Kidney (tissue), 22 donors: Measurements from ENCODE around the gene OR10W1. TPM values are rescaled to one million over a fixed set of nuclear protein-coding genes. Genes with fewer than 3 reads are reported as not detected.

Source experiments
- DNase-seq, 5 donors: peaks; one replicate each; pipeline ENCODE4 v3.0.0-alpha.2; 2013 to 2020
- FAIRE-seq: peaks from 2 replicates; lab custom pipeline; 2012; peaks lifted over from hg19 to GRCh38; lab: Jason Lieb, UNC
- H3K27ac ChIP-seq, 2 donors: one replicate each; pipeline ENCODE4 v1.7.0; 2013; ENCODE audit warnings: low read depth in 2 of 2, low read length in 2 of 2, inconsistent platforms in 1 of 2
- H3K27me3 ChIP-seq: one replicate; pipeline ENCODE4 v1.7.1; 2013; ENCODE audit warnings: low read length, inconsistent platforms; ENCODE audit not compliant: control insufficient read depth, insufficient read depth
- H3K36me3 ChIP-seq, 3 donors: one replicate each; pipeline versions ENCODE4 v1.7.0 to v1.7.1; 2013; ENCODE audit warnings: low read length in 3 of 3, control low read depth in 1 of 3, inconsistent platforms in 1 of 3; ENCODE audit not compliant: insufficient read depth in 3 of 3, control insufficient read depth in 2 of 3
- H3K4me1 ChIP-seq, 3 donors: one replicate each; pipeline versions ENCODE4 v1.7.0 to v1.7.1; 2013; ENCODE audit warnings: low read length in 3 of 3, inconsistent platforms in 1 of 3, low read depth in 1 of 3; ENCODE audit not compliant: control insufficient read depth in 2 of 3, insufficient read depth in 2 of 3
- H3K4me3 ChIP-seq, 3 donors: one replicate each; pipeline versions ENCODE4 v1.7.0 to v1.8.1; 2013; ENCODE audit warnings: low read length in 3 of 3, control low read depth in 1 of 3, inconsistent platforms in 1 of 3
- H3K9ac ChIP-seq, 3 donors: one replicate each; pipeline versions ENCODE4 v1.7.0 to v1.7.1; 2013; ENCODE audit warnings: low read length in 3 of 3, control low read depth in 1 of 3, inconsistent platforms in 1 of 3
- H3K9me3 ChIP-seq, 3 donors: one replicate each; pipeline versions ENCODE4 v1.7.0 to v1.7.1; 2013; ENCODE audit warnings: low read length in 3 of 3, control low read depth in 1 of 3, inconsistent platforms in 1 of 3; ENCODE audit not compliant: control insufficient read depth in 2 of 3, insufficient read depth in 1 of 3
- intact Hi-C: fragments of 100-400 bp; cut with DNase I; formaldehyde crosslinking; loops from one replicate; pipeline ENCODE4 v1.11.1; 2022
- long read RNA-seq, 10 donors: library from polyadenylated mRNA in 1 of 10; unstranded in 1 of 10; transcript quantifications; one replicate each; pipeline ENCODE4 v2.0.0 and lab custom pipeline, GENCODE V29; 2021 to 2026
- polyA plus RNA-seq: library from polyadenylated mRNA; stranded (reverse); fragments of 350-450 nt; fragmentation: Illumina TruSeq; extraction: RNeasy Lipid Tissue Mini Kit (QIAGEN cat#74804); gene quantifications from one replicate; pipeline ENCODE4 v1.2.3, GENCODE V29; 2014; ENCODE audit warnings: low read depth, low replicate concordance; ENCODE audit not compliant: insufficient read depth
- total RNA-seq: library from RNA; stranded (reverse); fragmentation: NEBNext Ultra II Directional; extraction: Animal tissue kit (Norgen Biotek cat#: 25700); gene quantifications from one replicate; pipeline ENCODE4 v1.2.1, GENCODE V29; 2021
- TF ChIP-seq, protein P1 (sequence below): IDR thresholded peaks from 3 replicates; pipeline ENCODE4 v1.5.1; 2012; ENCODE audit warnings: mild to moderate bottlenecking, moderate library complexity, borderline replicate concordance; ENCODE audit not compliant: insufficient read depth; ENCODE audit errors: extremely low read depth
- donor health status: control.
- donor health status: control.
- donor health status: control.
- donor health status: control.
- donor health status: control.
- donor health status: DM: yes; HTN: yes; CAD: no.
- donor health status: Normal renal cell carcinoma (clear cell type).

The OR10W1 gene, protein sequence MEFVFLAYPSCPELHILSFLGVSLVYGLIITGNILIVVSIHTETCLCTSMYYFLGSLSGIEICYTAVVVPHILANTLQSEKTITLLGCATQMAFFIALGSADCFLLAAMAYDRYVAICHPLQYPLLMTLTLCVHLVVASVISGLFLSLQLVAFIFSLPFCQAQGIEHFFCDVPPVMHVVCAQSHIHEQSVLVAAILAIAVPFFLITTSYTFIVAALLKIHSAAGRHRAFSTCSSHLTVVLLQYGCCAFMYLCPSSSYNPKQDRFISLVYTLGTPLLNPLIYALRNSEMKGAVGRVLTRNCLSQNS
- total RNA-seq (not detected), polyA plus RNA-seq (not detected)
- long read RNA-seq, donor 1, result 0 reads
- long read RNA-seq, donor 2, result 0 reads
- long read RNA-seq, donor 3, result 0 reads
- long read RNA-seq, donor 4, result 0 reads
- long read RNA-seq, donor 5, result 0 reads
- long read RNA-seq, donor 6, result 0 reads
- long read RNA-seq, donor 7, result 0 reads
- long read RNA-seq, donor 8, result 0 reads
- long read RNA-seq, donor 9, result 0 reads
- long read RNA-seq, donor 10, result 0 reads

DNA sequence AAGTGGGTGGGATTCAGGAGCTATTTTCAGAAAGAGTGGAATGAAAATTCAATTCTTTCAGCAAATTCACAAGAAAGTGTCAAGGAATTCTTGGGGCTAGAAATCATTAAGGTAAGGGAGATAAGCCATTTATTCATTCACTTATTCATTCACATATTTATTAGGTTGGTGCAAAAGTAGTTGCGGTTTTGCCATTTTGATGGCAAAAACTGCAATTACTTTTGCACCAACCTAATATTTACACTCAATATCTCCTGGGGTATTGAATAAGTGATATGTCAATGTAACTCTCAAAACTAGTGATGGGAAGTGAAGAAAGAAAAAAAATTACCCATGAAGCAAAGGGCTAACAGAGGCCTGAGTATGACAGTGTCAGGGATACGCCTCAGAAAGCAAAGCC, at the start of gene OR10W1:
TSS of gene OR10W1 (minus strand) at position 119 of the 400 bp plus-strand sequence. CDS start 402 bp downstream, outside the sequence.
- H3K4me1 ChIP-seq, result no peaks in the 10 kb centered on the region
- no peak for FAIRE-seq

DNA sequence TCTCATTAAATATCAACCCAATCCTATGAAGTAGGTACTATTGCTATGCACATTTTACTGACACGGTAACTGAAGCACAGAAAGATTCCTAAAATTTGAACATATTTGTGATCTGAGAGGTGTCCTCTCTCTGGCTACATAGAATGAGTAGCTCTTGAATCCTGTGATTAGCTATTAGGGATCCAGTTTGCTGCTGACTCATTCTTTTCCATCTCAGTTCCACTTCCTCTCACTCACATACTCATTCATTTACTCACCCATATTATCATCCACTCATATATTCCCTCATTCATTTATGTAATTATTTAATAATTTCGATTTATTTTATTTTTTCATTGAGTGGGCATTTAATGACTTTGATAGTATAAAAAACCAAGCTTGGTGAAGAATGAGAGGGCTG, 48.1 kb upstream of the OR10W1 start:
- TF ChIP-seq, protein P1, sequence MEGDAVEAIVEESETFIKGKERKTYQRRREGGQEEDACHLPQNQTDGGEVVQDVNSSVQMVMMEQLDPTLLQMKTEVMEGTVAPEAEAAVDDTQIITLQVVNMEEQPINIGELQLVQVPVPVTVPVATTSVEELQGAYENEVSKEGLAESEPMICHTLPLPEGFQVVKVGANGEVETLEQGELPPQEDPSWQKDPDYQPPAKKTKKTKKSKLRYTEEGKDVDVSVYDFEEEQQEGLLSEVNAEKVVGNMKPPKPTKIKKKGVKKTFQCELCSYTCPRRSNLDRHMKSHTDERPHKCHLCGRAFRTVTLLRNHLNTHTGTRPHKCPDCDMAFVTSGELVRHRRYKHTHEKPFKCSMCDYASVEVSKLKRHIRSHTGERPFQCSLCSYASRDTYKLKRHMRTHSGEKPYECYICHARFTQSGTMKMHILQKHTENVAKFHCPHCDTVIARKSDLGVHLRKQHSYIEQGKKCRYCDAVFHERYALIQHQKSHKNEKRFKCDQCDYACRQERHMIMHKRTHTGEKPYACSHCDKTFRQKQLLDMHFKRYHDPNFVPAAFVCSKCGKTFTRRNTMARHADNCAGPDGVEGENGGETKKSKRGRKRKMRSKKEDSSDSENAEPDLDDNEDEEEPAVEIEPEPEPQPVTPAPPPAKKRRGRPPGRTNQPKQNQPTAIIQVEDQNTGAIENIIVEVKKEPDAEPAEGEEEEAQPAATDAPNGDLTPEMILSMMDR, result no peak

More for the DNA sequence above, at the start of gene OR10W1:
- no peaks in the 10 kb centered on the region for H3K9me3 ChIP-seq
- no peaks in the 10 kb centered on the region for H3K27me3 ChIP-seq
- intact Hi-C loops, result no loop called here
- no peak within 1 kb of the TSS for H3K4me3 ChIP-seq
- H3K27ac ChIP-seq, result no peak within 1 kb of the TSS
- no peaks in the 10 kb centered on the region for H3K36me3 ChIP-seq
- no peak for DNase-seq
- TF ChIP-seq, protein P1, result no peak
- no peak within 1 kb of the TSS for H3K9ac ChIP-seq

DNA sequence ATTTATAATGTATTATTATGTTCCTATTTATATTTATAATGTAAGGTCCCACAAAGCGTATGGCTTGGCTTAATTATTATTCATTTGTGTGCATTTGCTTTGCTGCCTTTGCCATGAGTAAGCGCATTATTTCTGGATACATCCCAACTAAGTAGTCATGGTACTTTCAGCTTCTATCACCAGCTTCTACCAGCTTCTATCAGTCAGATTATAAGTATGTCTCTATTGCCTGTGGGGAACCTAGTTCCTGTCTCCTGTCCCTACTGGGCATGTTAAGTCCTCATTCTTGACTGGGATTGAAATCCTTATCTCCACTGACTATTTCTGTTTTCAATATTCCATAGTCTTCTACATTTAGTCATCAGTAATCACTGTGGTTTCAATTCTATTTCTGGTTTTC, 33.5 kb upstream of the OR10W1 start:
- no peaks in the 10 kb centered on the region for H3K27me3 ChIP-seq
- DNase-seq (no peak), FAIRE-seq (no peak)
- H3K4me1 ChIP-seq, result no peaks in the 10 kb centered on the region
- H3K9ac ChIP-seq, result no peak overlapping the region
- TF ChIP-seq, protein P1, result no peak
- H3K9me3 ChIP-seq, result no peaks in the 10 kb centered on the region
- no peak overlapping the region for H3K4me3 ChIP-seq
- intact Hi-C loops, result no loop called here
- H3K27ac ChIP-seq, result no peak overlapping the region
- H3K36me3 ChIP-seq, result no peaks in the 10 kb centered on the region

More for the DNA sequence above, 48.1 kb upstream of the OR10W1 start:
- Histone ChIP-seq H3K9me3 (no peaks in the 10 kb centered on the region), H3K4me3 (no peak overlapping the region), H3K27me3 (no peaks in the 10 kb centered on the region), H3K27ac (no peak overlapping the region), H3K9ac (no peak overlapping the region), H3K36me3 (no peaks in the 10 kb centered on the region), H3K4me1 (no peaks in the 10 kb centered on the region)
- intact Hi-C loops, result no loop called here
- DNase-seq (no peak), FAIRE-seq (no peak)
